Activated B cell treated with CpG ODN at 0.5 μM for 24 hours (primary cell): ENCODE results near the gene ARMCX4. TPM values are rescaled to one million over a fixed set of nuclear protein-coding genes. Genes with fewer than 3 reads are reported as not detected.
"Not testable (repeated sequence)": the region's sequence is repeated elsewhere in the genome, so short reads cannot be mapped to it uniquely, and the experiment has no call there.

ENCODE experiments used
- ATAC-seq: fragments of 200-7000 bp; cut with Tn5 transposase; one replicate; pipeline ENCODE4 v1.10.0; 2021; ENCODE audit warnings: low read depth, mild to moderate bottlenecking, moderate library complexity
- CTCF ChIA-PET: fragments of 350-600 bp; sonication (Branson Sonifier 250); formaldehyde crosslinking; loops from one replicate; lab custom pipeline; 2021; ENCODE audit warnings: antibody characterized with exemption; lab: Charles Lee
- POLR2A ChIA-PET: fragments of 350-600 bp; sonication (Branson Sonifier 250); formaldehyde crosslinking; loops from one replicate; lab custom pipeline; 2021; ENCODE audit warnings: antibody characterized with exemption; lab: Charles Lee
- DNase-seq: peaks from one replicate; pipeline ENCODE4 v3.0.0; 2022
- H3K27ac Mint-ChIP-seq: one replicate; pipeline ENCODE4 v1.8.0; 2020; ENCODE audit warnings: mixed read lengths
- H3K27me3 Mint-ChIP-seq: one replicate; pipeline ENCODE4 v1.8.0; 2021; ENCODE audit warnings: mixed read lengths
- H3K36me3 Mint-ChIP-seq: one replicate; pipeline ENCODE4 v1.8.0; 2021; ENCODE audit warnings: low read depth, mixed read lengths
- H3K4me1 Mint-ChIP-seq: one replicate; pipeline ENCODE4 v1.8.0; 2021; ENCODE audit warnings: mixed read lengths
- H3K4me3 Mint-ChIP-seq: one replicate; pipeline ENCODE4 v1.8.0; 2020; ENCODE audit warnings: mild to moderate bottlenecking, mixed read lengths
- H3K9me3 Mint-ChIP-seq: one replicate; pipeline ENCODE4 v1.8.0; 2020; ENCODE audit warnings: mixed read lengths
- intact Hi-C: fragments of 100-400 bp; cut with micrococcal nuclease; formaldehyde crosslinking; loops from one replicate; pipeline ENCODE4 v1.15.1; 2024
- total RNA-seq: library from RNA; stranded (reverse); gene quantifications from 2 replicates; pipeline ENCODE4 v1.2.3, GENCODE V29; 2022
- TF ChIP-seq, protein P1 (sequence below): fragments of 200-600 bp; IDR thresholded peaks from one replicate; pipeline ENCODE4 v1.8.0; 2022; ENCODE audit warnings: antibody characterized with exemption, mild to moderate bottlenecking

The ARMCX4 gene
- total RNA-seq, 1 donor from 2014 or later, result 3.6 TPM

DNA sequence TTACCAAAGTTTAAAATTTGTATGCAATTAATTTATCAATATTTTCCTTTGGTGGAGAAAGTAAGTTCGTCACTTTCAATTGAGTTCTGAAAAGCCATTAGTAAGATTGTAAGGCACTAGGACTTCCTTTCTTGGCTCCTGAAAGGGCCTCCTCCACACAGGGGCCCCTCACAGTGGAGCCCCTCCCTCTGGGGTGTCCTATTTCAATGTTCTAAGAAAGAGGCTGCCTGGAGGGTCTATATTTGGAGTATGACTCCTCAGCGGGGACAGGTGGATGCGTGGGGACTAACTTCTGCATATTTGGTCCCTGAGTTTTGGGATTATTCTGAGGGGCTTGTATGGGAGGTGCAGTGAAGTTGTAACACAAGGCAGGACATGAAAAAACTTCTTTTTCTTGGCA is 1.6 kb upstream of the ARMCX4 start:
- Mint-ChIP-seq H3K27ac (no peak overlapping the region), H3K36me3 (no peaks in the 10 kb centered on the region), H3K4me1 (peaks cover 10% of the 10 kb centered on the region), H3K27me3 (peaks cover 5% of the 10 kb centered on the region), H3K9me3 (no peaks in the 10 kb centered on the region), H3K4me3 (no peak overlapping the region)
- ChIA-PET CTCF (no interaction called here), POLR2A (no interaction called here)
- TF ChIP-seq, protein P1, sequence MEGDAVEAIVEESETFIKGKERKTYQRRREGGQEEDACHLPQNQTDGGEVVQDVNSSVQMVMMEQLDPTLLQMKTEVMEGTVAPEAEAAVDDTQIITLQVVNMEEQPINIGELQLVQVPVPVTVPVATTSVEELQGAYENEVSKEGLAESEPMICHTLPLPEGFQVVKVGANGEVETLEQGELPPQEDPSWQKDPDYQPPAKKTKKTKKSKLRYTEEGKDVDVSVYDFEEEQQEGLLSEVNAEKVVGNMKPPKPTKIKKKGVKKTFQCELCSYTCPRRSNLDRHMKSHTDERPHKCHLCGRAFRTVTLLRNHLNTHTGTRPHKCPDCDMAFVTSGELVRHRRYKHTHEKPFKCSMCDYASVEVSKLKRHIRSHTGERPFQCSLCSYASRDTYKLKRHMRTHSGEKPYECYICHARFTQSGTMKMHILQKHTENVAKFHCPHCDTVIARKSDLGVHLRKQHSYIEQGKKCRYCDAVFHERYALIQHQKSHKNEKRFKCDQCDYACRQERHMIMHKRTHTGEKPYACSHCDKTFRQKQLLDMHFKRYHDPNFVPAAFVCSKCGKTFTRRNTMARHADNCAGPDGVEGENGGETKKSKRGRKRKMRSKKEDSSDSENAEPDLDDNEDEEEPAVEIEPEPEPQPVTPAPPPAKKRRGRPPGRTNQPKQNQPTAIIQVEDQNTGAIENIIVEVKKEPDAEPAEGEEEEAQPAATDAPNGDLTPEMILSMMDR, result no peak
- intact Hi-C loops, result no loop called here
- ATAC-seq (no peak), DNase-seq (no peak)

DNA sequence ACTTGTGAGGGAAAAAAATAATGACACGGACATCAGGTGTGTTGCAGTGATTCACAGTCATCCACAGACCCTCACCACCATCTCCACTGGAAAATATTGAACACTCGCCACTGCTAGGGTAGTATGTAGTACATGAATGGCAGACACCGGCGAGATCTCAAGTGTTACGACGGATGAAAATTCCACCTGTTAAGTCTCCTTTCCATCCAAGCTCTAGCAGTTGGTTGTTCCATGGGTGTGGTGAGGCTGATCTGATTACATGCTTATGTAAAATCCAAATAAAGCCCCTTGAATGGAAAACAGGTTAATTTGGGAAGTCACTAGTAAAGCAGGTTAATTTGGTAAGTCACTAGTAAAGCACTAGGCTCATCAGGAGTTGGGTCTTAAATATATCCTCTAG is 1.1 kb upstream of the ARMCX4 start:
- CTCF ChIA-PET, result no interaction called here
- intact Hi-C loops, result no loop called here
- Mint-ChIP-seq H3K4me1 (peaks cover 10% of the 10 kb centered on the region), H3K27me3 (peaks cover 5% of the 10 kb centered on the region), H3K36me3 (no peaks in the 10 kb centered on the region), H3K9me3 (no peaks in the 10 kb centered on the region), H3K4me3 (no peak overlapping the region), H3K27ac (no peak overlapping the region)
- POLR2A ChIA-PET, result no interaction called here
- ATAC-seq (no peak), DNase-seq (no peak)
- TF ChIP-seq, protein P1, result no peak

DNA sequence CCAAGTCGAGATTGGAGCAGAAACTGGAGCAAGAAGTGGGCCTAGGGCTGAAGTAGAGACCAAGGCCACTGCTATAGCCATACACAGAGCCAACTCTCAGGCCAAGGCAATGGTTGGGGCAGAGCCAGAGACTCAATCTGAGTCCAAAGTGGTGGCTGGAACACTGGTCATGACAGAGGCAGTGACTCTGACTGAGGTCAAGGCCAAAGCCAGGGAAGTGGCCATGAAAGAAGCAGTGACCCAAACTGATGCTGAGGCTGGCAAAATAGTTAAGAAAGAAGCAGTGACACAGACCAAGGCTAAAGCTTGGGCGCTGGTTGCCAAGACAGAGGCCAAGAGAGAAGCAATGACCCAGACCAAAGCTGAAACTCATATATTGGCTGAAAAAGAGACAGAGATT is 3.5 kb downstream of the ARMCX4 start:
- peaks cover 10% of the 10 kb centered on the region for H3K4me1 Mint-ChIP-seq
- no peak overlapping the region for H3K27ac Mint-ChIP-seq
- intact Hi-C loops, result no loop called here
- no peak for ATAC-seq
- H3K4me3 Mint-ChIP-seq, result no peak overlapping the region
- TF ChIP-seq, protein P1, result no peak
- H3K9me3 Mint-ChIP-seq, result no peaks in the 10 kb centered on the region
- ChIA-PET CTCF (no interaction called here), POLR2A (no interaction called here)
- H3K27me3 Mint-ChIP-seq, result peaks cover 5% of the 10 kb centered on the region
- no peaks in the 10 kb centered on the region for H3K36me3 Mint-ChIP-seq
- DNase-seq, result no peak

DNA sequence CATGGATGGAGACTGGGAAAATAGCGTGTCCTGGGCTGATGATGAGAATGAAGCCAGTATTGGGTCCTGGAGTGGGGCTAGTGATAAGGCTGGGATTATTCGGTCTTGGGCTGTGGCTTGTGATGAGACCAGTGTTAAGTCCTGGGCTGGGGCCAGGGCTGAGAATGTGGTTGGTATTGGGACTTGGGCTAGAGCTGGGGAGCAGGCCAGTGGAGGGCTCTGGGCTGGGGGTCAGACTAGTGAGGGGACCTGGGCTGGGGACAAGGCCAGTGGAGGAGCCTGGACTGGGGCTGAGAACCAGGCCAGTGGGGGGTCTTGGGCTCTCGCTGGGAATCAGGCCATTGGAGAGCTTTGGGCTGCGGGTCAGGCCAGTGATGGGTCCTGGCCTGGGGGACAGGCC is 6.7 kb downstream of the ARMCX4 start:
- POLR2A ChIA-PET, result no interaction called here
- H3K4me1 Mint-ChIP-seq, result no peaks in the 10 kb centered on the region
- DNase-seq (no peak), ATAC-seq (no peak)
- H3K27me3 Mint-ChIP-seq, result no peaks in the 10 kb centered on the region
- TF ChIP-seq, protein P1, result no peak
- no peaks in the 10 kb centered on the region for H3K36me3 Mint-ChIP-seq
- no peak overlapping the region for H3K27ac Mint-ChIP-seq
- no peak overlapping the region for H3K4me3 Mint-ChIP-seq
- intact Hi-C loops, result no loop called here
- H3K9me3 Mint-ChIP-seq, result no peaks in the 10 kb centered on the region
- CTCF ChIA-PET, result no interaction called here

DNA sequence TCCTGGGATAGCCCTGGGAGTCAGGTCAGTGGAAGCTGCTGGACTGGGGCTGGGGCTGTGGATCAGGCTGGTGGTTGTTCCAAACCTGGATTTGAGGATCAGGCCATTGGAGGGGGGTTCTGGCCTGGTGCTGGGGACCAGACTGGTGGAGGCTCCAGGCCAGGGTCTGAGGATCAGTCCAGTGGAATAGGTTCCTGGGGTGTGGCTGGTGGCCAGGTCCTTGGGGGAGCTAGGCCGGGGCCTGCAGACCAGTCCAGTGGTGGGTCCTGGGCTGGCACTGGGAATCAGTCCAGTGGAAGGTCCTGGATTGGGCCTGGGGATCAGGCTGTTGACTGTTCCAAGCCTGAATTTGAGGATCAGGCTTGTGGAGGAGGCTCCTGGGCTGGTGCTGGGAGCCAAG is 8.0 kb downstream of the ARMCX4 start:
- ATAC-seq, result no peak
- H3K27ac Mint-ChIP-seq, result no peak overlapping the region
- intact Hi-C loops, result no loop called here

DNA sequence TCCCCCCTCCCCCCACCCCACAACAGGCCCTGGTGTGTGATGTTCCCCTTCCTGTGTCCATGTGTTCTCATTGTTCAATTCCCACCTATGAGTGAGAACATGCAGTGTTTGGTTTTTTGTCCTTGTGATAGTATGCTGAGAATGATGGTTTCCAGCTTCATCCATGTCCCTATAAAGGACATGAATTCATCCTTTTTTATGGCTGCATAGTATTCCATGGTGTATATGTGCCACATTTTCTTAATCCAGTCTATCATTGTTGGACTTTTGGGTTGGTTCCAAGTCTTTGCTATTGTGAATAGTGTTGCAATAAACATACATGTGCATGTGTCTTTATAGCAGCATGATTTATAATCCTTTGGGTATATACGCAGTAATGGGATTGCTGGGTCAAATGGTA is 17.7 kb downstream of the ARMCX4 start:
- ATAC-seq, H3K4me3 Mint-ChIP-seq, CTCF ChIA-PET, H3K4me1 Mint-ChIP-seq, DNase-seq, H3K9me3 Mint-ChIP-seq, intact Hi-C loops, H3K27ac Mint-ChIP-seq, H3K36me3 Mint-ChIP-seq, H3K27me3 Mint-ChIP-seq: not testable (repeated sequence)
- POLR2A ChIA-PET, result interaction anchor here (0.5 kb wide), 1 partner anchor 26 kb away, joined by 3 read pairs; no protein-coding TSS in a partner anchor

More for the DNA sequence above, 8.0 kb downstream of the ARMCX4 start:
- Mint-ChIP-seq H3K4me3 (no peak overlapping the region), H3K4me1 (no peaks in the 10 kb centered on the region), H3K27me3 (no peaks in the 10 kb centered on the region), H3K9me3 (no peaks in the 10 kb centered on the region), H3K36me3 (no peaks in the 10 kb centered on the region)
- no peak for DNase-seq
- CTCF ChIA-PET, result no interaction called here
- TF ChIP-seq, protein P1, result no peak
- POLR2A ChIA-PET, result interaction anchor here (0.6 kb wide), 1 partner anchor 18 kb away, joined by 4 read pairs; no protein-coding TSS in a partner anchor
